Neural progenitor cell (in vitro differentiated cells): ENCODE results near the gene FOLR1.

Experiments used
- EZH2 ChIP-seq: fragments of 200-600 bp; sonication (generic); IDR thresholded peaks from 2 replicates; pipeline ENCODE4 v1.6.1; 2017; ENCODE audit warnings: antibody characterized with exemption, mild to moderate bottlenecking, moderate library complexity
- TF ChIP-seq, protein P1 (sequence below): fragments of 200-600 bp; sonication (generic); IDR thresholded peaks from 2 replicates; pipeline ENCODE4 v1.5.1; 2017; ENCODE audit warnings: antibody characterized with exemption, mild to moderate bottlenecking

DNA sequence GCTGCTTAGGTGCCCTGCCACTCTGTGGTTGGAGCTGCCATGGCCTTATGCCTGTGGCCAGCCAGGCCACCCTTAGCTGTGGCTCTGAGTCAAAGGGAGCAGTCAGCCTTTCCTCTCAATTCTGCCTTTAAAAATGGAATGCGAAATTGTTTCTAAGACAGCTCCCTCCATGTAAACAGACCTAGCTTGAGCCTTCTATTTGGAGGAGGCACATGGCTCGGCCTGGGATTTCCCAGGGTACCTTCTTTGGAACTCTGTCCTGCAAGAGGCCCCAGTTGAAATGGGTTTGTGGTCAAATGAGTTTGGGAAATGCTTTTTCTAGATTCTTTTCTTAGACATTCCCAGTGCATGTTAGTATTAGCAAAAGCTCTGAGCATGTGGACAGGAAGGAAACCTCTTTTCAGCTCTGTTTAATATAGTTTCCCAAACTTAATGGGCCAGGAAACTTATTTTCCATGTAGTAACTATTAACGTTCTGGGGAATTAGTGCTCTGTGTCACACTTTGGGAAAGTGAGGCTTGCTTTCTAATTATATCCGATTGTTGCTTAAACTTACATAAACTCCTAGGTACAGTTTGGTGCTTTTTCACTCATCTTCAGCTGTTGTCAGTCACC is 44.2 kb downstream of the FOLR1 start:
- TF ChIP-seq, protein P1, sequence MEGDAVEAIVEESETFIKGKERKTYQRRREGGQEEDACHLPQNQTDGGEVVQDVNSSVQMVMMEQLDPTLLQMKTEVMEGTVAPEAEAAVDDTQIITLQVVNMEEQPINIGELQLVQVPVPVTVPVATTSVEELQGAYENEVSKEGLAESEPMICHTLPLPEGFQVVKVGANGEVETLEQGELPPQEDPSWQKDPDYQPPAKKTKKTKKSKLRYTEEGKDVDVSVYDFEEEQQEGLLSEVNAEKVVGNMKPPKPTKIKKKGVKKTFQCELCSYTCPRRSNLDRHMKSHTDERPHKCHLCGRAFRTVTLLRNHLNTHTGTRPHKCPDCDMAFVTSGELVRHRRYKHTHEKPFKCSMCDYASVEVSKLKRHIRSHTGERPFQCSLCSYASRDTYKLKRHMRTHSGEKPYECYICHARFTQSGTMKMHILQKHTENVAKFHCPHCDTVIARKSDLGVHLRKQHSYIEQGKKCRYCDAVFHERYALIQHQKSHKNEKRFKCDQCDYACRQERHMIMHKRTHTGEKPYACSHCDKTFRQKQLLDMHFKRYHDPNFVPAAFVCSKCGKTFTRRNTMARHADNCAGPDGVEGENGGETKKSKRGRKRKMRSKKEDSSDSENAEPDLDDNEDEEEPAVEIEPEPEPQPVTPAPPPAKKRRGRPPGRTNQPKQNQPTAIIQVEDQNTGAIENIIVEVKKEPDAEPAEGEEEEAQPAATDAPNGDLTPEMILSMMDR: no peak
- no peak for TF ChIP-seq EZH2
